Esophagus muscularis mucosa (tissue), 3 donors: ENCODE results near the gene NTF3.

ENCODE experiments used
- CTCF ChIP-seq, 3 experiments: fragments of 200-600 bp in 2 of 3; fragments of 450-650 bp in 1 of 3; sonication (generic) in 2 of 3; IDR thresholded peaks; one replicate each; pipeline ENCODE4 v1.5.1; 2017 to 2019; ENCODE audit warnings: antibody characterized with exemption in 3 of 3, mild to moderate bottlenecking in 2 of 3, moderate library complexity in 1 of 3
- POLR2A ChIP-seq: fragments of 450-650 bp; IDR thresholded peaks from one replicate; pipeline ENCODE4 v1.6.1; 2017; ENCODE audit warnings: antibody characterized with exemption, moderate library complexity, mild to moderate bottlenecking, low read depth

GRCh38 chr12:5455045-5455444, 23.1 kb downstream of the NTF3 start:
- TF ChIP-seq CTCF (IDR thresholded peaks at IDR 0.05) (no peak), POLR2A (no peak)
